Transverse colon (tissue), 3 donors: ENCODE measurements around the gene MAP3K8.

Experiments used
- POLR2A ChIP-seq: fragments of 450-650 bp; IDR thresholded peaks from one replicate; pipeline ENCODE4 v1.6.1; 2016; ENCODE audit warnings: antibody characterized with exemption, mild to moderate bottlenecking, moderate library complexity
- TF ChIP-seq, protein P1 (sequence below), 5 experiments: fragments of 200-600 bp in 3 of 5; fragments of 450-650 bp in 2 of 5; sonication (generic) in 3 of 5; IDR thresholded peaks; 1 replicate in 2 of 5; 2 replicates in 3 of 5; pipeline ENCODE4 v1.5.1; 2016 to 2017; ENCODE audit warnings: antibody characterized with exemption in 5 of 5, inconsistent platforms in 3 of 5, mild to moderate bottlenecking in 2 of 5, moderate library complexity in 1 of 5

DNA sequence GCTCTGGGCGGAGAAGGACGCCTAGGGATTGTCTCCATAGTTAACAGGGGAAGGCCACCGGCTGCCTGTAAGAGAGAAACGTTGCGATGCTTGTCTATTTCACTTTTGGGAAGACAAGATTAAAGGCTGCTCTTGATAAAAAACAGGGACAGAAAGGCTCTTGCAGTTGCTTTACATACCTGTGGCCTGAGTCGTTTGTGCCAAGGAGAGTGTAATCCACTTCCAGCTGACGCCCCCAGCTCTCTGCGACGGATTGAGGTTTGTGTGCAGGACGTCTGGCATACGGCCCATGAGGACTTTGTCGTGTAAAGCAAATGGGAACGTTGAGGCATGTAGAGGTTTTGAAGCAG is 1.1 kb downstream of the MAP3K8 start:
- TF ChIP-seq, protein P1, sequence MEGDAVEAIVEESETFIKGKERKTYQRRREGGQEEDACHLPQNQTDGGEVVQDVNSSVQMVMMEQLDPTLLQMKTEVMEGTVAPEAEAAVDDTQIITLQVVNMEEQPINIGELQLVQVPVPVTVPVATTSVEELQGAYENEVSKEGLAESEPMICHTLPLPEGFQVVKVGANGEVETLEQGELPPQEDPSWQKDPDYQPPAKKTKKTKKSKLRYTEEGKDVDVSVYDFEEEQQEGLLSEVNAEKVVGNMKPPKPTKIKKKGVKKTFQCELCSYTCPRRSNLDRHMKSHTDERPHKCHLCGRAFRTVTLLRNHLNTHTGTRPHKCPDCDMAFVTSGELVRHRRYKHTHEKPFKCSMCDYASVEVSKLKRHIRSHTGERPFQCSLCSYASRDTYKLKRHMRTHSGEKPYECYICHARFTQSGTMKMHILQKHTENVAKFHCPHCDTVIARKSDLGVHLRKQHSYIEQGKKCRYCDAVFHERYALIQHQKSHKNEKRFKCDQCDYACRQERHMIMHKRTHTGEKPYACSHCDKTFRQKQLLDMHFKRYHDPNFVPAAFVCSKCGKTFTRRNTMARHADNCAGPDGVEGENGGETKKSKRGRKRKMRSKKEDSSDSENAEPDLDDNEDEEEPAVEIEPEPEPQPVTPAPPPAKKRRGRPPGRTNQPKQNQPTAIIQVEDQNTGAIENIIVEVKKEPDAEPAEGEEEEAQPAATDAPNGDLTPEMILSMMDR (IDR thresholded peaks at IDR 0.05), result no peak
- TF ChIP-seq POLR2A, result no peak
